HG03045 (cell line): ENCODE data around the gene HERPUD1.
"Not testable (repeated sequence)": the region's sequence is repeated elsewhere in the genome, so short reads cannot be mapped to it uniquely, and the experiment has no call there.

Experiments used
- ATAC-seq: cut with Tn5 transposase; IDR thresholded peaks from one replicate; pipeline ENCODE4 v1.9.1; 2021; ENCODE audit warnings: mild to moderate bottlenecking, moderate library complexity; ENCODE audit not compliant: unreplicated experiment

The HERPUD1 gene, protein sequence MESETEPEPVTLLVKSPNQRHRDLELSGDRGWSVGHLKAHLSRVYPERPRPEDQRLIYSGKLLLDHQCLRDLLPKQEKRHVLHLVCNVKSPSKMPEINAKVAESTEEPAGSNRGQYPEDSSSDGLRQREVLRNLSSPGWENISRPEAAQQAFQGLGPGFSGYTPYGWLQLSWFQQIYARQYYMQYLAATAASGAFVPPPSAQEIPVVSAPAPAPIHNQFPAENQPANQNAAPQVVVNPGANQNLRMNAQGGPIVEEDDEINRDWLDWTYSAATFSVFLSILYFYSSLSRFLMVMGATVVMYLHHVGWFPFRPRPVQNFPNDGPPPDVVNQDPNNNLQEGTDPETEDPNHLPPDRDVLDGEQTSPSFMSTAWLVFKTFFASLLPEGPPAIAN

GRCh38 chr16:56931892-56932720, at the start of gene HERPUD1:
Gene HERPUD1, plus strand, starts transcription at chr16:56932142. Its CDS starts 103 bp downstream, at chr16:56932245.
- peak; percentile 83 for ATAC-seq

GRCh38 chr16:56883586-56883985, 48.4 kb upstream of the HERPUD1 start:
- ATAC-seq, result no peak

GRCh38 chr16:56884026-56884582, 47.8 kb upstream of the HERPUD1 start:
- ATAC-seq, result no peak

GRCh38 chr16:56884929-56885328, 47.0 kb upstream of the HERPUD1 start:
- ATAC-seq, result not testable (repeated sequence)

- no peak for ATAC-seq
Measured at GRCh38 chr16:56885446-56886162, 46.3 kb upstream of the HERPUD1 start.

DNA sequence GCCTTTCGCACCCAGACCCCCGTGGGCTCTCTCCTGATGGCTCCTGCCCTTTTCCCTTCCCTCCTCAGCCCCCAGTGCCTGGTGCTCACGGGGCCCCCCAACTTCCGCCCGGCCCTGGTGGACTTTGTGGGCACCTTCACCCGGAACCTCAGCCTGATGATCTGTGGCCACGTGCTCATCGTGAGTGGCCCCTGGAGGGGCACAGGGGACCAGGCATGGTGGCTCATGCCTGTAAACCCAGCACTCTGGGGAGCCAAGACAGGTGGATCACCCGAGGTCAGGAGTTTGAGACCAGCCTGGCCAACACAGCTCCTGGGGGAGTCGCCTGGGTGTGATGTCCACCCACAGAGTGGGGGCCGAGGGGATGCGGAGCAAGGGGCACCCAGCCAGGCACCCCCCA, 45.6 kb upstream of the HERPUD1 start:
- no peak for ATAC-seq

GRCh38 chr16:56886826-56887225, 45.1 kb upstream of the HERPUD1 start:
- ATAC-seq, result no peak

DNA sequence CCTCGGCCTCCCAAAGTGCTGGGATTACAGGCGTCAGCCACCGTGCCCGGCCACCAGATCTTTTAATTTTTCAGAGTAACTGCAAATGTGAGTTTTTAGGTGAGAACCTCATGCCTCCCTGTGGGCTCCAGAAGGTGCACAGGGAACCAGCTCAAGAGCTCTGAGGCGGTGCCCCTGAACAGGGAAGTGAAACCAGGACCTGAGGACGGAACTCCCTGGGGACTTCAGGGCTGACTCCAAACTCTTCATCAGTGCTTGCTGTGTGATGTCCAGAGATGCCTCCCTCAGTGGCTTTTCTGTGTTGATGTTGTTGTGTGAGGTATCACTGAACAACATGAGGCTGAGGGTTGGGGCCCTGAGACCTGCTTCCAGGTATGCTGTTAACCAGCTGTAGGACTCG, 43.1 kb upstream of the HERPUD1 start:
- ATAC-seq, result no peak

DNA sequence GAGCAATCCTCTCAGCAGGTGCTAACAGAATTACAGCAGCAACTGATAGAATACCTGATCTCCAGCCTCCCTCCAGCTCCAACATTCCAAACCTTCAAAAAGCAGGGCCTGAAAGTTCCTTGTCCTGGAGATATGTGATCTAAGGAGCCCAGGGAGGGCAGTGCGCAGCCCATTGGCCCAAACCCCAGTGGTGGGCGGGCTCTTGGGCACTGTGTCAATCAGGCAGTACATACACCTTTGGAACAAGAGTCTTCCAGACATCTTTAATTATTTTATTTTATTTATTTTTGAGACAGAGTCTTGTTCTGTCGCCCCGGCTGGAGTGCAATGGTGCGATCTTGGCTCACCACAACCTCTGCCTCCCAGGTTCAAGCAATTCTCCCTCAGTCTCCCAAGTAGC, 42.7 kb upstream of the HERPUD1 start:
- no peak for ATAC-seq

- ATAC-seq, result no peak
Measured at GRCh38 chr16:56891685-56892084, 40.3 kb upstream of the HERPUD1 start.

GRCh38 chr16:56892705-56893104, 39.2 kb upstream of the HERPUD1 start:
- no peak for ATAC-seq

DNA sequence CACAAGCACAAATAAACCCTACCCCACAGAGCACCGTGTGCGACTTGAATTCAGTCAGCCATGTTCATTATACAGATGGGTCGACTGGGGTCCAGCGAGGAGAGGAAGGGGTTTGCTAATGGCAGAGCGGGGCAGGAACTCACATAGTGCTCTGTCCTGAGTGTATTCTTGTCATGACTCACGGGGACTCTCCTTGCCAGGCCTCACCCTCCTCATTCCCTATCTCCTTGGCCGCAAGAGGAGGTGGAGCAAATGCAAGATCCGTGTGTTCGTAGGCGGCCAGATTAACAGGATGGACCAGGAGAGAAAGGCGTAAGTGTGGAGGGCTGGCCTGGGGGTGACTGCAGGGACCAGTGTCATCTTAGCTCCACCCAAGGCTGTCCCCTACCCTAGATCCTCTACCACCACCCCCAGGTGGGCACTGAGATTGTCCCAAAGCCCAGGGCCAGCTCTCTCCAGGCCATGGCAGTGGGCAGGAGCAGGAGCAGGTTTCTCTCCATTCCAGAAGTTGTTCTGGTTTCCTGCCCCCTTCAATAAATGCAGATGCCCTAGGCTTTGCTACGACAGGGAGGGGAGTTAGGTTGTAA, 37.5 kb upstream of the HERPUD1 start:
- no peak for ATAC-seq

GRCh38 chr16:56895813-56896212, 36.1 kb upstream of the HERPUD1 start:
- no peak for ATAC-seq

DNA sequence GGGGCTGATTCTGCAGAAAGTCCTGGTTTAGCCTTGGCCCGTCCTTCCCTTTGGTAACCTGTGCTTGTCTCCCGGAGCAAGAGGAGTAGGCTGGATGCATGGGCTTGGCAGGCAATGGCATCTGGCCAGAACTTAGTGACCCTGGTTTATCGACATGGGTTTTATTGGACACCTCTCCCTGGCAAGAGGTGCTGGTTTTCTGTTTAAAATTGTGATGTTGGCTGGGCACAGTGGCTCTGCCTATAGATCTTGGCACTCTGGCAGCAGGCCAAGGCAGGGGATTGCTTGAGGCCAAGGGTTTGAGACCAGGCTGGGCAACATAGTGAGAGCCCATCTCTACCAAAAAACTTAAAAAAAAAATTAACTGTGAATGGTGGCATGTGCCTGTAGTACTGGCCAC, 35.7 kb upstream of the HERPUD1 start:
- ATAC-seq, result no peak

DNA sequence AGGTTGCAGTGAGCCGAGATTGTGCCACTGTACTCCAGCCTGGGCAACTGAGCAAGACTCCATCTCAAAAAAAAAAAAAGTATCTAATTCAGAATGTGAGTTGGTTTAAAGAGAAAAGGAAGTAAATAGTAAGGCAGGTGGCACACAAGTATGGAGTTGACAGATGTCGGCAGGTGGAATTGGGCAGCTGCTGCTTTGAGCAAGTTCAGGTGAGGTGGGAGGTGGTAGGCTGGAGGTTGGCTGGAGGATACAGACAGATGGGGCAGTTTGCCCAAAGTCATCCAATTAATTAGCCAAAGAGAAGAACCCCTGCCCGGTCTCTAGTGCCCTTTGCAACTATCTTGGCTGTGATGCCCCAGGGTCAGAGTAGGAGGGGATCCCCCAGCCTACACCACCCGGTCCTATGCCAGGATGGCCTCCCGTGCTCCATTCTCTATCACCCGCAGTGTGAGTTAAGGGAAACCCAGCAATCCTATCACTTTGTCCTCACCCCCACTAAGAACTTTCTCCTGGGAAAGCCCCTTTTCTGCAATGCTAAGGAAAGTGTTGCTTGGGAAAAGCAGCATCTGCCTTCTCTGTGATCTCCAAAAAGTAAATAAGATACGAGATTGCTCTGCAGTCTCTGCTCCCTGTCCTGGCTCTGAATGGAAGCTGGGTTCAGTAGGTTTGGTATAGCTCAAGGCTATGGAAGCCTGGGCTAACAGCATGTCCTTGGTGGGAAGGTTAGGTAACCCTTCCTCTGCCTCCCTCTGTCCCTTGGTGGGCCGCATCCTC, 34.7 kb upstream of the HERPUD1 start:
- ATAC-seq, result no peak

GRCh38 chr16:56898847-56899246, 33.1 kb upstream of the HERPUD1 start:
- ATAC-seq, result no peak

DNA sequence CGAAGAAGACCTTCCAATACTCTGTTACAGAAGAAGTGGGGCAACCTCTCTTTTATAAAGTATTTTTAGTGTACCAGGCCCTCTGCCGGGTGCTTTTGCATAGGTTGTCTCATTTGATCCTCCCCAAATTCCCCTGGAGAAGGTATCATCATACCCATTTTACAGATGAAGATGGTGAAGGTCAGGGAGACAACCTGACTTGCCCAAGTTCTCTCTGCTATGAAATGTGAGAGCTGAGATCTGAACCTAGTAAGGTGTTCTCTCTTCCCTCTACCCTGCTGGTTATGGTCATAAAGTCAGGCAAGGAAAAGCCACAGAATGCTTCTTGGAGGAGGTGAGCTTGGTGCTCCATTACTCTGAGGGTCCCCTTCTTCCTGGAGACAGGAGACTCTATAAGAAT, 28.1 kb upstream of the HERPUD1 start:
- no peak for ATAC-seq

- no peak for ATAC-seq
Measured at GRCh38 chr16:56907401-56907800, 24.5 kb upstream of the HERPUD1 start.

- no peak for ATAC-seq
Measured at GRCh38 chr16:56909527-56909979, 22.4 kb upstream of the HERPUD1 start.

GRCh38 chr16:56910112-56910511, 21.8 kb upstream of the HERPUD1 start:
- no peak for ATAC-seq
